RWPE2 (cell line): ENCODE results near the gene PLCB4.

Source experiments
- ATAC-seq: fragments of 200-7000 bp; cut with Tn5 transposase; 3 replicates; pipeline ENCODE4 v1.9.1; 2021; ENCODE audit warnings: low read depth
- DNase-seq: peaks from one replicate; pipeline ENCODE4 v3.0.0-alpha.2; 2020; ENCODE audit warnings: low spot score
- H3K27ac ChIP-seq: fragments of 450-650 bp; 2 replicates; pipeline ENCODE4 v1.5.1; 2017; ENCODE audit warnings: mild to moderate bottlenecking; ENCODE audit not compliant: poor library complexity, severe bottlenecking
- H3K27me3 ChIP-seq: fragments of 250-450 bp; sonication (Bioruptor Pico); 2 replicates; pipeline ENCODE4 v1.5.1; 2021; ENCODE audit warnings: mild to moderate bottlenecking, moderate library complexity; ENCODE audit not compliant: insufficient read depth, poor library complexity, severe bottlenecking
- H3K36me3 ChIP-seq: fragments of 250-450 bp; sonication (Bioruptor Pico); 2 replicates; pipeline ENCODE4 v1.5.1; 2020; ENCODE audit warnings: low read depth, mild to moderate bottlenecking, moderate library complexity
- H3K4me1 ChIP-seq: fragments of 250-450 bp; sonication (Bioruptor Pico); 2 replicates; pipeline ENCODE4 v1.5.1; 2021; ENCODE audit warnings: mild to moderate bottlenecking, moderate library complexity; ENCODE audit not compliant: insufficient read depth, poor library complexity, severe bottlenecking
- H3K4me3 ChIP-seq: fragments of 250-450 bp; sonication (Bioruptor Pico); 2 replicates; pipeline ENCODE4 v1.5.1; 2021; ENCODE audit warnings: mild to moderate bottlenecking, moderate library complexity; ENCODE audit not compliant: severe bottlenecking
- H3K9me3 ChIP-seq: fragments of 250-450 bp; sonication (Bioruptor Pico); 2 replicates; pipeline ENCODE4 v1.5.1; 2021; ENCODE audit warnings: mild to moderate bottlenecking, moderate library complexity; ENCODE audit not compliant: severe bottlenecking
- CTCF ChIP-seq: fragments of 450-650 bp; IDR thresholded peaks from one replicate; pipeline ENCODE4 v1.5.1; 2017; ENCODE audit warnings: mild to moderate bottlenecking, moderate library complexity; ENCODE audit not compliant: poor library complexity, severe bottlenecking

PLCB4 gene

DNA sequence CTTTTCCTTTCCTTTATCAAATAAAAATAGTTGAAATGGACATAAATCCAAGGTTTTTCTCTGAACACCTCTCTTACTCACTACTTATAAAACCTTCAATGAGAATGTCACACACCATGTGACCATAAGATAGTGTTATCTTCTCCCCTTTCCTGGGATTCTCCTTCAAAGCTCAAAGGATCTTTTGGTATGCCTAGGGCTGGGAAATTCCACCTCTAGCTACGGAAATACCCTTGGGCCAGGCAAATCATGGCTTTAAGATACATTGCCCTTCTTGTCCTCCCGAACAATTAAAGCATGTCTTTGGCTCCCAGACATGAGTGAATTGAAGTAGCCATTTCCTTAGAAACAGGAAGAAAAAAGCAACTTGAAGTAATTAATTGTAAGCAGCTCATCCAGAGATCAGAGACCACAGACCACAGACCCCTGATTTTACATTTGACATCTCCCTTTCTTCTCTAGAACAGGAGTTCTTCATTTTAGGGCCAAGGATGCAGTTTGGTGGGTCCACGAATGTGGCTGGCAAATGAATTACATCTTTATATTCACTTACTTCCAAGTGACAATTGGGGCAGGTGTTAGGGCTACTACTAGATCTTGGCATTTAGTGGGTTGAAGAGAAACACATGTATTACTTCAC lies 4.1 kb downstream of the PLCB4 start:
- peak overlapping the region; percentile 95 for H3K27ac ChIP-seq
- no peak for ATAC-seq
- DNase-seq, result no peak

DNA sequence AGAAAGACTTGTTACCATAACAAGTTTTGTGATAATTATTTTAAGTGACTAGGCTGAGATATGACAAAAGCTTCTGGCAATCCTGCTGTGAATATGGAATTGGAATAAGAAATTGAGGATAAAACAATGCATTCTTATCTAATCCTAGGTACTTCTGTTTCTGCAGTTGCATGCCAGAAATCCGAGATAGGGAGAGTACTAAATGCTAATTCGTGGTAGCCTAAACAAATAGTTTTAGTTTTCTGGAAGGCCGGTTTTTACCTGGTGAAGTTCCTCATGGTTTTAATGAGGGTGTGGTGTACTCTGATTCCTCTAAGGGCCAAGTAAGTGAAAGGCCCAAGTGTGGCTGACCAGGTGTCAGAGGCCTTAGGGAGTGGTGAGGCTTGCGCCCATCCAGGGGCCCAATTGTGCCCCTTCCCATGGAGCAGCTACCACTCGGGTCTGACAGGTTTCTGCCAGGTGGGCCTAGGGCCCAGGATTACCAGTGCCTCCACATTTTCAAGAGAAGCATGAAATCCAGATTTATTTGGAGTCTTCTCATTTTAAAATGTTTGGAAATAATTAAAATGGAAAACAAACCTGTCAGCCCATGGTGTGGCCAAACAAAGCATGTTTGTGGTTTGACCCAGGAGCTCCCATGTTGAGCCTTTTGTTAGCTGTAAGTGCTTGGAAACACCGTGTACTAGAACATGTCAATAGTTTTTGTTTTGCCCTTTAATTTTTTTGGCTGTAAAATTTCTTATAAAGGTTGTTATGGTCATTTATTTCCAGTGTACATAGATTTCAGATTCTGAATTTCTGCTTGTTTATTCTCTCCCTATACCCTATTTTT lies 6.6 kb downstream of the PLCB4 start:
- H3K4me3 ChIP-seq, result no peak overlapping the region
- TF ChIP-seq CTCF, result no peak
- no peaks in the 10 kb centered on the region for H3K27me3 ChIP-seq
- DNase-seq, result no peak
- peak overlapping the region; percentile 95 for H3K27ac ChIP-seq
- H3K36me3 ChIP-seq, result no peaks in the 10 kb centered on the region; the same call in 1 of the 2 replicates
- no peaks in the 10 kb centered on the region for H3K9me3 ChIP-seq
- peaks cover 28% of the 10 kb centered on the region for H3K4me1 ChIP-seq
- ATAC-seq, result no peak

More for the DNA sequence above, 4.1 kb downstream of the PLCB4 start:
- no peaks in the 10 kb centered on the region for H3K27me3 ChIP-seq
- peaks cover 28% of the 10 kb centered on the region for H3K4me1 ChIP-seq
- no peak overlapping the region for H3K4me3 ChIP-seq
- no peaks in the 10 kb centered on the region for H3K36me3 ChIP-seq
- TF ChIP-seq CTCF, result no peak
- H3K9me3 ChIP-seq, result no peaks in the 10 kb centered on the region

DNA sequence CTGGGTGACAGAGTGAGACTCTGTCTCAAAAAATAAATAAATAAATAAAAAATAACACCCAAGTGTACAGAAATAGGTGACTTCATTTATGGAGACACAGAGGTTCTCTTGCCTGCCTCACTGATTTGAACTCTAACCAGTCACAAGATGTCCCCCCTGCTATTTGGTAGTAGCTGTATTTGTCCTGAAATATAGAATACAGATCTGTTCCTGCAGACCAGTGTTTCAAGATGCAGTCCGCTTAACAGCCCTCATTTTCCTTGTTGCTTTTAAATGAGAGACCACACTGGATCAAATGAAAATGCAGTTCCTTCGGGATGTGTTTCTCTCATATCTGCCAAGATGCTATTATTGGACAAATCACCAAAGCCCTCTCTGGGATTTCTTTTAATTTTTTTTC lies 7.6 kb downstream of the PLCB4 start:
- H3K27me3 ChIP-seq, result no peaks in the 10 kb centered on the region
- peak overlapping the region; percentile 95 for H3K27ac ChIP-seq
- DNase-seq, result no peak
- H3K4me1 ChIP-seq, result peaks cover 21% of the 10 kb centered on the region
- H3K4me3 ChIP-seq, result no peak overlapping the region
- H3K36me3 ChIP-seq, result peaks cover 2% of the 10 kb centered on the region
- H3K9me3 ChIP-seq, result no peaks in the 10 kb centered on the region
- no peak for ATAC-seq
- no peak for TF ChIP-seq CTCF

- DNase-seq, result no peak
- ATAC-seq, result no peak
These were observed 10.2 kb downstream of the PLCB4 start for GRCh38 chr20:9078826-9079731.

More at GRCh38 chr20:9078826-9079731, 10.2 kb downstream of the PLCB4 start:
- Histone ChIP-seq H3K4me3 (no peak overlapping the region), H3K27ac (peak overlapping the region; percentile 31), H3K36me3 (peaks cover 3% of the 10 kb centered on the region), H3K4me1 (peaks cover 7% of the 10 kb centered on the region), H3K27me3 (no peaks in the 10 kb centered on the region), H3K9me3 (no peaks in the 10 kb centered on the region)
- TF ChIP-seq CTCF, result no peak
